Right cardiac atrium (tissue), 5 donors: Measurements from ENCODE around the gene ARFGAP1. TPM values are rescaled to one million over a fixed set of nuclear protein-coding genes. Genes with fewer than 3 reads are reported as not detected.
A peak's percentile ranks its signal among the peaks of the same experiment; 100 is the strongest.

Source experiments
- ATAC-seq, 2 donors: fragments of 200-7000 bp; cut with Tn5 transposase; one replicate each; pipeline versions ENCODE4 v1.8.0 to v1.9.1; 2020; ENCODE audit warnings: moderate library complexity in 2 of 2, mild to moderate bottlenecking in 1 of 2
- DNase-seq, 3 donors: peaks; one replicate each; pipeline ENCODE4 v3.0.0-alpha.2; 2020
- H3K27ac ChIP-seq: one replicate; pipeline ENCODE4 v1.5.1; 2013; ENCODE audit warnings: mild to moderate bottlenecking, low read length, control low read depth, moderate library complexity
- H3K27me3 ChIP-seq: one replicate; pipeline ENCODE4 v1.6.1; 2013; ENCODE audit not compliant: control insufficient read depth, insufficient read depth
- H3K4me1 ChIP-seq: one replicate; pipeline ENCODE4 v1.6.1; 2013; ENCODE audit warnings: low read length; ENCODE audit not compliant: control insufficient read depth, insufficient read depth
- H3K4me3 ChIP-seq: one replicate; pipeline ENCODE4 v1.5.1; 2013; ENCODE audit warnings: low read length, control low read depth
- H3K9me3 ChIP-seq: one replicate; pipeline ENCODE4 v1.6.1; 2013; ENCODE audit warnings: low read length; ENCODE audit not compliant: control insufficient read depth
- WGBS: extraction: QIAGEN DNeasy Blood & Tissue Kit; methylation state at CpG from one replicate; pipeline ENCODE4 v1.1.7; 2013; 5-methylcytosine and 5-hydroxymethylcytosine counted together
- intact Hi-C, 4 donors: fragments of 100-400 bp; cut with DNase I; formaldehyde crosslinking; loops; one replicate each; pipeline versions ENCODE4 v1.11.0 to v1.14.0; 2022 to 2023
- long read RNA-seq, 4 donors: library from polyadenylated mRNA; unstranded; transcript quantifications; one replicate each; pipeline ENCODE4 v2.0.0, GENCODE V29; 2020 to 2021
- polyA plus RNA-seq: library from polyadenylated mRNA; stranded (reverse); fragments of 200-250 nt; gene quantifications from one replicate; pipeline ENCODE4 v1.2.3, GENCODE V29; 2013
- total RNA-seq, 4 donors: library from RNA; stranded (reverse); fragmentation: NEBNext Ultra II Directional; extraction: Animal tissue kit (Norgen Biotek cat#: 25700); gene quantifications; one replicate each; pipeline ENCODE4 v1.2.1, GENCODE V29; 2021
- donor health status: healthy with polysubstance abuse.
- donor health status: DM: no; HTN: yes; CAD: no.
- donor health status: DM: no; HTN: no; CAD: no.
- donor health status: DM: no; HTN: yes; CAD: no; lungs with severe emphysema.
- donor health status: DM: yes; HTN: yes; CAD: no.

Gene ARFGAP1
- total RNA-seq (10 to 100 TPM; 39.5 to 50.7 (median 41.7) TPM), polyA plus RNA-seq (36.9 TPM)
- long read RNA-seq, donor 1, transcript ARFGAP1-203 (13 exons, 3,281 nt), result major isoform, 24 of 55 reads
- long read RNA-seq, donor 1, transcript ARFGAP1-209 (4 exons, 2,727 nt), result minor isoform, 5 of 55 reads
- long read RNA-seq, donor 1, partial matches to known transcripts, result 2 of 55 reads
- long read RNA-seq, donor 1, other reads (novel, unspliced or antisense), result 21 of 55 reads
- long read RNA-seq, donor 2, transcript ARFGAP1-209 (4 exons, 2,727 nt), result minor isoform, 6 of 62 reads
- long read RNA-seq, donor 2, transcript ARFGAP1-203 (13 exons, 3,281 nt), result major isoform, 27 of 62 reads
- long read RNA-seq, donor 2, partial matches to known transcripts, result 7 of 62 reads
- long read RNA-seq, donor 2, other reads (novel, unspliced or antisense), result 20 of 62 reads
- long read RNA-seq, donor 3, transcript ARFGAP1-203 (13 exons, 3,281 nt), result major isoform, 100 of 246 reads
- long read RNA-seq, donor 3, transcript ARFGAP1-209 (4 exons, 2,727 nt), result minor isoform, 21 of 246 reads
- long read RNA-seq, donor 3, transcript ARFGAP1-221 (12 exons, 1,040 nt), result minor isoform, 9 of 246 reads
- long read RNA-seq, donor 3, partial matches to known transcripts, result 35 of 246 reads
- long read RNA-seq, donor 3, other reads (novel, unspliced or antisense), result 78 of 246 reads
- long read RNA-seq, donor 4, transcript ARFGAP1-203 (13 exons, 3,281 nt), result major isoform, 20 of 43 reads
- long read RNA-seq, donor 4, partial matches to known transcripts, result 4 of 43 reads
- long read RNA-seq, donor 4, other reads (novel, unspliced or antisense), result 14 of 43 reads

DNA sequence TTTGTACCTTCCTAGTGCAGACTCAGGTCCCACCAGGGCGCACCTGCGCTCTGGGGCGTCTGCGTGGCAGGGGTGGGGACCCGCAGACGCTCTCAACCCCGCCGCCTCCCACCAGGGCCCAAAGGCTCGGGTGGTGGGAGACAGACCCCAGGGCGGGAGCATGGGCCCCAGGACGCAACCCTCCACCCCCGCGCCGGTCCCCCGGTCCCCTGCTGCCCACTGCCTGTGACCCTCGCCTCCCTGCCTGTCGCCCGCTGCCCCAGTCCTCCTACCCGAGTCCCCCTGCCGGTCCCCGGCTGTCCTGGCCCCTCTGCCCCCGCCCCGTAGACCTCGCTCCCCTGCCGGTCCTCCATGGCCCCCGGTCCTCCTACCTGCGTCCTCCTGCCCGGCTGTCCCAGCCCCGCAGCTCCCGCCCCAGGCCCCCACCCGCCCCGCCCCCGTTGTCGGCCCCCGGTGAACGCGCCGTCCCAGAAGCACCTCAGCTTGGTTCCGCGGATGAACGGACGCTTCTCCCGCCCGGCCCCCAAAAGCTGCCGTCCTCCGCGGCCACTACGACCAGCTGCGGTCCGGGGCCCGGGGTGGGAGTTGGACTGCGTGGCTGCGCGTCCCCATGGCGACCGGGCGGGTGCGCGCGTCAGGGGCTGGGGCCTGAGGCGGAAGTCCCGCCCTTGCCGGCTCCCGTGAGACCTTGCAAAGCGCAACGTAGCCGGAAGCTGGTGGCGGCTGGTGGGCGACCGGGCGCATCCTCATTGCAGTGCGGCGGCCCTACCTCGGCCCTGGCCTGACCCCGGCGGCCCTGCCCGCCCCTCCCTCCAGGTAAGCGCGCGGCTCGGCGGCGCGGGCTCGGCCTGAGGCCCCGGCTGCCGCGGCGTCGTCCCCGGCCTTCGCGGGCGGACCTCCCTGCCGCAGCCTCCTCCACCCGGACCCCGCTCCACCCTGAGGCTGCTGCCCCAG lies at the start of gene ARFGAP1:
Gene ARFGAP1 (plus strand): TSS at position 709 of the 954 bp plus-strand sequence. CDS start 2,768 bp downstream, outside the sequence.
- Histone ChIP-seq H3K9me3 (no peaks in the 10 kb centered on the region), H3K4me1 (peaks cover 6% of the 10 kb centered on the region), H3K27me3 (no peaks in the 10 kb centered on the region), H3K4me3 (peak within 1 kb of the TSS; percentile 97), H3K27ac (peak within 1 kb of the TSS; percentile 22)
- 2% methylated on average over 97 of the region's 97 CpGs for WGBS
- DNase-seq, result peak; percentile 95 to 98 (median 96)
- peak; percentile 97 to 98 for ATAC-seq
- intact Hi-C loops, result no loop called here

DNA sequence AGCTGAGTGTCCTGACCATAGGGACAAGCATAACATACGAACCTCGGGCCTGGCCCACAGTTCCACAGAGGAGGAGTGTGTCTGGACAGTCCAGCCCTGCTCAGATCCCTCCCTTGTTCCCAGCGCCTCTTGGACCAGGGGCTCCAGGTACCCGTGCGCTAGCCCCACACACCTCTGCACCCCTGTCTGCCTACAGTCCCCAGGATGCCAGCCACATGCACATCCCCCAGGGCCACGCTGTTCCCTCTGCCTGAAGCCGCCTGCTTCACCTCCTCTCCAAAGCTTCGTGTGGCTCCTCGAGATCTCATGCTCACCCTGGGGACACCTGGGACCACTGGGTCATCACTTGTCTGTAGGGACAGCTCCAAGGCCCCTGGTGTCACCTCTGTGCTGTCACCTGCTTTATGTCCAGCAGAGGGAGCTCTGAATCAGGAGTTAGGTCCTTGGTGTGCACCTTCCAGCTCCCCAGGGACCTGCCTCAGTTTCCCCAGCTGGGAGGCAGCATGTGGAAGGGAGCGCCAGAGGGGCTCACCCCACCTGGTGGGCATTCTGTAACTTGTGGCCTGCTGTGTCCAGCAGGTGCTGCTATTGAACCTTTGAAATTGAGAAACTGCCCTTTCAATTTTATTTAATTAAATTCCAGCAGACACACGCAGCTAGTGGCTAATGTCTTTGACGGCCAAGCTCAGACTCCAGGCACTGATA lies 49.3 kb upstream of the ARFGAP1 start:
- DNase-seq (peak in 2 of 3 donors; percentile 45 to 54), ATAC-seq (peak; percentile 19 to 43)
- Histone ChIP-seq H3K9me3 (no peaks in the 10 kb centered on the region), H3K27me3 (no peaks in the 10 kb centered on the region), H3K27ac (no peak overlapping the region), H3K4me1 (no peaks in the 10 kb centered on the region), H3K4me3 (no peak overlapping the region)
- intact Hi-C loops, result no loop called here
- 45% methylated on average over 12 of the region's 12 CpGs for WGBS

DNA sequence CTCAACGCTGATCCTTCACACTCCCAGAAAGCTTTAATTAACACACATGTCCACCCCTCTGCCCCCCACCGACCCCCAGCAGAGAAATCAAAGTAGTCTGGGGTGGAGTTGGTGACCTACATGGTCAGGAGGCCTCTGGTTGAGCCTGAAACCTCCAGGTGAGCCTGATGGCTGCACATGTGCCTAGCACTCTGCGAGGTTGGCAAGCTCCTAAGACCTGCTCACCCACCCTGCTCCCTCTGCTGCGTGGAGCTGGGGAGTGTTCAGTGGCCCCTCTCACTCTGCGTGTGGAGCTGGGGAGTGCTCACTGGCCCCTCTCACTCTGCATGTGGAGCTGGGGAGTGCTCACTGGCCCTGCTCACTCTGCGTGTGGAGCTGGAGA lies 48.8 kb upstream of the ARFGAP1 start:
- WGBS, result 75% methylated on average over 6 of the region's 6 CpGs
- intact Hi-C loops, result no loop called here
- H3K4me1 ChIP-seq, result no peaks in the 10 kb centered on the region
- H3K27ac ChIP-seq, result no peak overlapping the region
- H3K4me3 ChIP-seq, result no peak overlapping the region
- ATAC-seq (no peak), DNase-seq (peak in 2 of 3 donors; percentile 26 to 29)
- no peaks in the 10 kb centered on the region for H3K27me3 ChIP-seq
- no peaks in the 10 kb centered on the region for H3K9me3 ChIP-seq

DNA sequence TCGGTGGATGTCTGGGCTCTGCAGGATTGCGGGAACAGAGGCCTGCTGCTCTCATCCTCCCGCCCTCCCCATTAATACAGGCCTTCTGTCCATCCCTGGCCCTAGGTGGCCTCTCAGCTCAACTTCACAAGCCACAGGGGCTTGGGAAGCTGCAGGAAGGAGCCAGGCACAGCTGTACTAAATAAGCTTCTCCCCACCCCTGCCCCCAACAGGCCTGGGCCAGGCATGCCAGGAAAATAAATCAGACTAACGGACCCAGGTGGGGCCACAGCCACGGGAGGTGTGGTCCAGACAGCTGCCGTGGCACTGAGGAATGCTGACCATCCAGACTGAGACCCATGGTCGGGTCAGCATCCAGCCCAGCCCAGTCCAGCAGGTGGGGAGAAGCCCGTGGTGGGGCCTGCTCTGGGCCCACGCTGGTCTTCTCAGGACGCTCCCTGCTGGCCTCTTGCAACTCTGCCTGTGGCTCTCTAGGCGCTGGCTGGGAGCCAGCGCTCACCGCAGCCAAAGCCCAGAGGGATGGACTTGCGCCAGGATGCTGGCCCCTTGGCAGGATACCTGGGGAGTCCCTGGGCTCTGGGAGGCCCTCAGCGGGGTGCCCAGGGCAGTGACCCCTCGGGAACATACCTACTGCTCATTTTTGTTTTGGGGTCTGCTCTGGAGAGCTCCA lies 48.1 kb upstream of the ARFGAP1 start:
- DNase-seq (peak; percentile 13 to 78 (median 77)), ATAC-seq (peak; percentile 39 to 40)
- H3K9me3 ChIP-seq, result no peaks in the 10 kb centered on the region
- no peaks in the 10 kb centered on the region for H3K27me3 ChIP-seq
- intact Hi-C loops, result no loop called here
- H3K27ac ChIP-seq, result no peak overlapping the region
- H3K4me1 ChIP-seq, result no peaks in the 10 kb centered on the region
- 34% methylated on average over 16 of the region's 16 CpGs for WGBS
- no peak overlapping the region for H3K4me3 ChIP-seq

DNA sequence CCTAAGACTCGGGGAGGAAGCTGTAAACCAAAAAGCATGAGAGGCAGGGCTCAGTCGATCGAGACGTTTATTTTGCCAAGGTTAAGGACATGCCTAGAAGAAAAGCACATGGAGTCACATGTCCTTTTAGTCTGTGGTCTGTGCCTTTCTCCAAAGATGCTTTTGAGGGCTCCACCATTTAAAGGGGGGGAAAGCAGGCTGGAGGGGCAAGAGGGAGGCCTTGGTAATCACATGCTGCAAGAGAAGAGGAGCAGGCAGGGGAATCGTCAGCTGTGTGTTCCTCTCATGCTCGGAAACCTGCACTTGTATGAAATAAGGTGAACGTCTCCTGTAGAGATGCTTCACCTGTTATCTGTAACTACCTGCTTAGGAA lies 47.5 kb upstream of the ARFGAP1 start:
- Histone ChIP-seq H3K4me1 (no peaks in the 10 kb centered on the region), H3K4me3 (no peak overlapping the region), H3K27me3 (no peaks in the 10 kb centered on the region), H3K9me3 (no peaks in the 10 kb centered on the region), H3K27ac (no peak overlapping the region)
- intact Hi-C loops, result no loop called here
- 40% methylated on average over 7 of the region's 7 CpGs for WGBS
- no peak for DNase-seq
- ATAC-seq, result no peak

DNA sequence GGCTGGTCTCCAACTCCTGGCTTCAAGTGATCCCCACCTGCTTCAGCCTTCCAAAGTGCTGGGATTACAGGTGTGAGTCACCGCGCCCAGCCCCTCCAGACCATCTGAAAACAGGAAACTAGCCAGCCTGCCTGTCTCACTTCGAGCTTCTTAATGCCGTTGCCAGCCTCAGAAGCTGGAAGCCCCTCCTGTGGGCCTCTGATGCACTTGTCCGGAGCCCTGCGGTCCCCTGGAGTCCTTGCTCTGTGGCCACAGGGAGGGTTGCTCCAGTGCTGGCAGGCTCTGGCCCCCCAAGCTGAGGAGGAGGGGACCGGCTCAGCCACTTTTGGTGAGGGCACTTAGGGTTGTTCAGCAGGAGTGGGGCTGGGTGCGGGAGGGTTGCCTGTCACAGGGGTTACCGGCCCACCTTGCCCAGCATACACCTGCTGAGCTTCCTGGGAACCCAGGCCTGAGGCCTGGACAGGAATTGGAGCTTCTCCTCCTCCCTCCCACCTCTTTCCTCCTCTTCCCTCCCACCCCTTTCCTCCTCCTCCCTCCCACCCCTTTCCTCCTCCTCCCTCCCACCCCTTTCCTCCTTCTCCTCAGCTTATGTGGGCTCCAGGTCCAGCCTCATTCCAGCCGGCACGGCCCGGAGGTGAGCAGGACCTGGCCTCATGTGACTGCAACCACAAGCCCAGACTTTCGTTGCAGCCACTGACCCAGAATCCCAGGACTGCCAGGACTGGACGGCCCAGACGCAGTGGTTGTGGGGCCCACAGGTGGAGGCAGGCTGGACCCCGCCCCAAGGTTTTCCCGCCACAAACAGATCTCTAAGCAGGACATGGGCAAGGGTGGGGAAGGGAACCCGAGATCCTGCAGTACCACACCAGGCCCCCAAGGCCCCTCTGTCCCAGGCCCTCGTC lies 46.3 kb upstream of the ARFGAP1 start:
- Histone ChIP-seq H3K4me1 (no peaks in the 10 kb centered on the region), H3K27ac (no peak overlapping the region), H3K27me3 (no peaks in the 10 kb centered on the region), H3K4me3 (no peak overlapping the region), H3K9me3 (no peaks in the 10 kb centered on the region)
- peak in 2 of 3 donors; percentile 34 to 44 for DNase-seq
- no peak for ATAC-seq
- WGBS, result 81% methylated on average over 19 of the region's 19 CpGs
- intact Hi-C loops, result no loop called here

DNA sequence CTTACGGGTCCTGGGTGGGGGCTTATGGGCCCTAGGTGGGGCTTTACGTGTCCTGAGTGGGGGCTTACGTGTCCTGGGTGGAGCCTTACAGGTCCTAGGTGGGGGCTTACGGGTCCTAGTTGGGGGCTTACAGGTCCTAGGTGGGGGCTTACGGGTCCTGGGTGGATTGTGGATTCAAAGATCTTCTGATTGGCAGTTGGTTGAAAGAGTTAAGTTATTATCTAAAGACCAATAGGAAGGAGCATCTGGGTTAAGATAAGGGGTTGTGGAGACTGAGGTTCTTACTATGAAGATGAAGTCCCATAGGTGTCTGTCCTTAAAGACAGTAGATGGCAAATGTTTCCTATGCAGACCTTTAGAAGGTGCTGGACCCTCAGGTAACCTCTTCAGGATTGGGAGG lies 45.4 kb upstream of the ARFGAP1 start:
- DNase-seq (peak in 1 of 3 donors; percentile 5), ATAC-seq (no peak)
- no peaks in the 10 kb centered on the region for H3K9me3 ChIP-seq
- no peak overlapping the region for H3K4me3 ChIP-seq
- intact Hi-C loops, result no loop called here
- H3K27ac ChIP-seq, result no peak overlapping the region
- 89% methylated on average over 5 of the region's 5 CpGs for WGBS
- no peaks in the 10 kb centered on the region for H3K27me3 ChIP-seq
- H3K4me1 ChIP-seq, result no peaks in the 10 kb centered on the region

DNA sequence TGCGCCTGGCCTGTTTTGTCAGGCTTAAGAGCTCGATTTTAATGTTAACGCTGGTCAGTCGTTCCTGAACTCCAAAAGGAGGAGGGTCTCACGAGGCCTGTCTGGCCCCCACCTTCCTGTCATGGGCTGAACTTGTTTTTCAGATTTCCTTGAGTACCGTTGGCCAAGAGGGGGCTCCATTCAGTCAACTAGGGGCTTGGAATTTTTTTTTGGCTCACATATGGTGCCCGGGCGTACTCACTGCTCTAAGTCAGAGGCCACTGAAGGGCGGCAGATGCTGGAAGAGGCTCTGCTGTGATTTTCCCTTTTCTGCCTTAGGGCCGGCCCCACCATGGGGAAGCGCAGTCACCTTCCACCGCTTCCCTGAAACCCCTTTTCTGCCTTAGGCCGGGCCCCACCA lies 43.8 kb upstream of the ARFGAP1 start:
- no peak overlapping the region for H3K4me3 ChIP-seq
- H3K9me3 ChIP-seq, result no peaks in the 10 kb centered on the region
- H3K27ac ChIP-seq, result no peak overlapping the region
- no peaks in the 10 kb centered on the region for H3K27me3 ChIP-seq
- no peaks in the 10 kb centered on the region for H3K4me1 ChIP-seq
- 54% methylated on average over 13 of the region's 13 CpGs for WGBS
- ATAC-seq (no peak), DNase-seq (peak in 2 of 3 donors; percentile 1 to 10)
- intact Hi-C loops, result no loop called here

DNA sequence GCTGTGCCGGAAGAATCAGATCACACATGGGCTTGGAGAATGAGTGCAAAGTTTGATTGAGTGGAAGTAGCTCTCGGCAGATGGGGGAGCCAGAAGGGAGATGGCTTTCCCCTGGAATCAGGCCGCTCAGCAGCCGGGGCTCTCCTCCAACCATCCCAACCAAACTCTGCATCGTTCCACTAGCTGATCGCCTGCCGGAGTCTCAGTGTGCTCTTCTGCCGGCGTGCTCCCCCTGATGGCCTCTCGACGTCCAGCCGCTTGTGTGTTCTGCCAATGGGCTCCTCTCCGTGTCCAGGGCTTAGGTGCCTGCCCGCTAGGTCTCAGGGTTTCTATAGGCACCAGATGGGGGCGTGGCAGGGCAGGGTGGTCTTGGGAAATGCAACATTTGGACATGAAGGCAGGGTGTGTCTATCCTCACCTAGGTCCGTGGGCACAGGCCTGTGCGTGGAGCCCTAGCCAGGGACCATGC lies 41.8 kb upstream of the ARFGAP1 start:
- Histone ChIP-seq H3K27ac (no peak overlapping the region), H3K9me3 (no peaks in the 10 kb centered on the region), H3K4me1 (no peaks in the 10 kb centered on the region), H3K27me3 (no peaks in the 10 kb centered on the region), H3K4me3 (no peak overlapping the region)
- intact Hi-C loops, result no loop called here
- DNase-seq, result peak; percentile 59 to 84 (median 83)
- WGBS, result 12% methylated on average over 17 of the region's 17 CpGs
- ATAC-seq, result peak; percentile 74 to 77
